ENCODE measurements around the gene KLHL35.

DNA sequence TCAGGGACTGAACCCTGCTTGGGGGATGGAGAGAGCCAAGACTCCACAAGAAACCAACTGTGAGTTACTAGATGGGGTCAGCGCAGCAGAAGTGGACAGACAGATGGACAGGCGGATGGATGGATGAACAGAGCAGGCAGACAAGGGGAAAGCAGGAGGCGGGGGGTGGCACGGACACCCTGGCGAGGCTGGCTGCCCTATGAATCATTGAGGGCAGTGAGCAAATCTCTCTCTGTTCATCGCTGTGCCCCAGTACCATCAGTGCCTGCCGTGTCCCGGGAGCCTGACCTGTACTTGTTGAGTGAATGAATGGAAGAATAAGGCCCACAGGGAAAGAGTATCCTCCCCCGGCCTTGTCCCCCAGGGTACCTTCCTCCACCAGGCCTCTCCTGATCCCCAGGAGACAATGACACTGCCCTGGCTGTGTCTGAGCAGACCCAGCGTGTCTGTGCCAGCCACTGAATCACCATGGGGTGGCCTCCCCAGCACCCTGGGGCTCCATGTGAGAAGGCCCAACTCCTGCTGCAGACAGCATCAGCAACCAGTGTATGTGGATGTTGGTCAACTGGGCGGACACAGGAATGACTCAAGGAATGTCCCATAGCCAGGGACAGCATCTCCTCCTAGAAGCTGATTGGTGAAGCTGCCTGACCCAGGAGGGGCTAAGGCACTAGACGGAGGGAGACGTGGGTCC lies 5.1 kb upstream of the KLHL35 start:
- no peak for TF ChIP-seq CTCF (IDR thresholded peaks at IDR 0.05)
- no peak for TF ChIP-seq ZFX (IDR thresholded peaks at IDR 0.05; ENCODE audit: borderline replicate concordance)
